ENCODE data around the gene TUBE1.

DNA sequence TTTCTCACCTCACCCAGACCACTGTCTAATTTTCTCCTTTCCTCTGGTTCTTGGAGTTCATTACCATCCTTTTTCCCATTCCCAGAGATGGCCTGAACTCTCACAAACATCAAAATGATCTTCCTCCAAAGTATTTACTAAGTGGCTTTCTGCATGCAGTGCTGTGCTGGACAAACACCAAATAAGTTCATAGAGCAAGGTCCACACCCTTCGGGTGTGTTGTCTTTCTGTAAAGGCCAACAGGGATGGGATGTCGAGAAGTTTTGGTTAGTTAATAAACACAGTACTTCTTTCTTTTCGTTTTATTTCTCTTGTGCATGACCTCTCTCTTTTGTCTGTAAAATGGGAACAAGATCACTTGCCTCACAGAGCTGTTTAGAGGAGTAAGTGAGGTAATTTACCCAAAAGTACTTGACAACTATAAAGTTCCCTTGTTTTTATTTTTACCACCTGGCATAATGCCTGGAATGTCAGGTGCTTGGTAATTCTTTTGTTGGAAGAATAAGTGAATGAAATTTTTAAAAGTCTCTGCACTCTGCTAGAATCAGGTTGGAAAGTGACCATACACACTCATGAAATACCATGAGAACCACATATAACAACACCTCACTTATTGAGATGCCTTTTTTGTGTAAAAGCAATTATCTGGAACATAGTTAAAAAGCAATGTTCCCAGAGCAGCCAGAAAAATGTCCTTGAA lies 56.2 kb downstream of the TUBE1 start:
- TF ChIP-seq EZH2phosphoT487 (IDR thresholded peaks at IDR 0.05; ENCODE audit: insufficient read depth, low read depth) (no peak), EZH2 (IDR thresholded peaks at IDR 0.05; ENCODE audit: insufficient read depth, poor library complexity, severe bottlenecking) (no peak)
